Measurements from ENCODE around the gene BTRC. TPM values are rescaled to one million over a fixed set of nuclear protein-coding genes. Genes with fewer than 3 reads are reported as not detected.

BTRC gene
- total RNA-seq, 2 donors from 2014 or later, result 8.8 to 9.9 TPM

DNA sequence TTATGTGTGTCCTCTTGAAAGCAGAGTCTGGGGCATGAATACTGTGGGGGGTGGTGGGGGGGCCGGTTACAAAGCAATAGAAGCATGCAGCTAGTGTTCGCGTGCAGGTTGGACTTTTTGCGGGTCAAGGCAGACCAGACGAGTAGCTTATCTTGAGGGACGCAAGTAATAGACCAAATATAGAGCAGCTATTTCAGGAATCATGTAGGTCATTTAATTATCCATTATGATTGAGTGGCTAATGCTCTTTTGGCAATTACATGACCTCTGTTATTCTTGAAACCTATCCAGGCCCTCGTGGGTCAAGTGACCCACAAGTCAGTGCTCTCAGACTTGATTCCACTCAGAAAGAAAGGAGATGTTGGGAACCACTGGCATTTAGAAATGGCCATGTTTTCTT lies 93.0 kb downstream of the BTRC start:
- WGBS, 2 donors, result 50 to 54% methylated on average over 7 of the region's 7 CpGs
- ATAC-seq, result no peak

DNA sequence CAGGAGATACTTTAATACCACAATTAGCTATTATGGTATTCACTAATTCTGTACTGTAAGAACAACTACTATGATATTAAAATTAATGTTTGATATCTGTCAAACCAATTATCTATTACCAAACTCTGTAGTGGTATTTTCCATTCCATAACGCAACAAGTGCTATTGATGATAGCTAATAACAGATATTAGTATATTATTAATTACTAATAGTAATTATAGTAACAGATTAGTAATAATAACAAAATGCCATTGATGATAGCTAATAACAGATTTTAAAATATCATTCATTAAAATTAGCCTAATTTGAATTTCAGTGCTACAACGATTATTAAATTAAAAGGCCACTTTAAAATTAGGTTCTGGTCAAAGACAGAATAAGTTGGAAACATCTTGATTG lies 93.5 kb downstream of the BTRC start:
- TF ChIP-seq, protein P1, sequence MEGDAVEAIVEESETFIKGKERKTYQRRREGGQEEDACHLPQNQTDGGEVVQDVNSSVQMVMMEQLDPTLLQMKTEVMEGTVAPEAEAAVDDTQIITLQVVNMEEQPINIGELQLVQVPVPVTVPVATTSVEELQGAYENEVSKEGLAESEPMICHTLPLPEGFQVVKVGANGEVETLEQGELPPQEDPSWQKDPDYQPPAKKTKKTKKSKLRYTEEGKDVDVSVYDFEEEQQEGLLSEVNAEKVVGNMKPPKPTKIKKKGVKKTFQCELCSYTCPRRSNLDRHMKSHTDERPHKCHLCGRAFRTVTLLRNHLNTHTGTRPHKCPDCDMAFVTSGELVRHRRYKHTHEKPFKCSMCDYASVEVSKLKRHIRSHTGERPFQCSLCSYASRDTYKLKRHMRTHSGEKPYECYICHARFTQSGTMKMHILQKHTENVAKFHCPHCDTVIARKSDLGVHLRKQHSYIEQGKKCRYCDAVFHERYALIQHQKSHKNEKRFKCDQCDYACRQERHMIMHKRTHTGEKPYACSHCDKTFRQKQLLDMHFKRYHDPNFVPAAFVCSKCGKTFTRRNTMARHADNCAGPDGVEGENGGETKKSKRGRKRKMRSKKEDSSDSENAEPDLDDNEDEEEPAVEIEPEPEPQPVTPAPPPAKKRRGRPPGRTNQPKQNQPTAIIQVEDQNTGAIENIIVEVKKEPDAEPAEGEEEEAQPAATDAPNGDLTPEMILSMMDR (IDR thresholded peaks at IDR 0.05), result no peak
- no peak for TF ChIP-seq POLR2A (IDR thresholded peaks at IDR 0.05)
- H3K27me3 ChIP-seq, result no peaks in the 10 kb centered on the region
- H3K9me3 ChIP-seq, result no peaks in the 10 kb centered on the region
- intact Hi-C loops (cut with DNase I), result no loop called here
- no peak for ATAC-seq
- no peak for DNase-seq
- H3K36me3 ChIP-seq (replicated peaks in 1 of 2; ENCODE audit: insufficient read depth in 1 of 2, low read depth in 2 of 2), result no peaks in the 10 kb centered on the region
- H3K4me3 ChIP-seq, result no peak overlapping the region
- H3K27ac ChIP-seq, result no peak overlapping the region
- 89 to 91% methylated on average over 2 of the region's 2 CpGs for WGBS, 2 donors
- no peaks in the 10 kb centered on the region for H3K4me1 ChIP-seq

More for the DNA sequence above, 93.0 kb downstream of the BTRC start:
- no peak overlapping the region for H3K27ac ChIP-seq
- H3K4me1 ChIP-seq, result no peaks in the 10 kb centered on the region
- no peak for DNase-seq
- TF ChIP-seq POLR2A (IDR thresholded peaks at IDR 0.05), result no peak
- no peaks in the 10 kb centered on the region for H3K27me3 ChIP-seq
- no peak overlapping the region for H3K4me3 ChIP-seq
- H3K9me3 ChIP-seq, result no peaks in the 10 kb centered on the region
- H3K36me3 ChIP-seq (replicated peaks in 1 of 2; ENCODE audit: insufficient read depth in 1 of 2, low read depth in 2 of 2), result no peaks in the 10 kb centered on the region
- intact Hi-C loops (cut with DNase I), result no loop called here

DNA sequence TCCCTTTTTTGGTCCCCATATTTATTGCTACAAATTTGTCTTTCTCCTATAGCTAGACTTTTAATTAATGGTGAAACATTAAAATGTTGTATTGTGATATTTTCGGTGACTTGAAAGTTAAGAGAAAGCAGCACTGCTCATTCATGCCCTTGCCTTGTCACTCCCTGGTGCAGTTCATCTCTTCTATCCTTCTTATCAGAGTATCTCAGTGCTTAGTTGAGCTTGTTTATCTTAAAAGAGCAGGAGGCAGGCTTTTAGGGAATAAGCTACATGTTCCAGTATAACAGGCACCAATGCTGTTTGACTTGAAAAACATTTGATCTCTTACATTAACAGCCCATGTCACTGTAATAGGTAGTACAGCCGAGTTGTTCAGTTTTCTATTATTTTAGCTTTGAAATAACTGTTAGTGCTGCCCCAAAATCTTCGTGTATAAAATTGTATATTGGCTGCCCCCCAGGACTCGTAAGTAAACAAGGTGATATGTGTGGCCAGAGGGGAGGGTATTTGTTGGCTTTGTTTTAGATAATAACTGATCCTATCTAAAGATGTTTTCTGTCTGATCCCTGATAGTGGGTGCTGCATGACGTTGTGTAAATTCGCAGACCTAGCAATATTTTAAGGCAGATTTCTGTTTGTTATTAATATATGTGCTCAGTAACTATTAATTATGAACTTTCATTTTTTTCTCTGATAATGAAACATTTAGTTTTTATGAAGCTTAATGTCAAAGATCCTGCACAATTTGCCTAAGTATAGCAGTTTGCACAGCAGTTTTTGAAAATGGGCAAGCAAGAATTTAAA lies 96.5 kb downstream of the BTRC start:
- no peaks in the 10 kb centered on the region for H3K9me3 ChIP-seq
- H3K4me1 ChIP-seq, result no peaks in the 10 kb centered on the region
- ATAC-seq (no peak), DNase-seq (no peak)
- no peak overlapping the region for H3K4me3 ChIP-seq
- H3K36me3 ChIP-seq (replicated peaks in 1 of 2; ENCODE audit: insufficient read depth in 1 of 2, low read depth in 2 of 2), result no peaks in the 10 kb centered on the region
- no peaks in the 10 kb centered on the region for H3K27me3 ChIP-seq
- intact Hi-C loops (cut with DNase I), result no loop called here
- TF ChIP-seq POLR2A (IDR thresholded peaks at IDR 0.05), result no peak
- TF ChIP-seq, protein P1 (IDR thresholded peaks at IDR 0.05), result no peak
- WGBS, 2 donors, result 59 to 62% methylated on average over 6 of the region's 6 CpGs
- no peak overlapping the region for H3K27ac ChIP-seq

DNA sequence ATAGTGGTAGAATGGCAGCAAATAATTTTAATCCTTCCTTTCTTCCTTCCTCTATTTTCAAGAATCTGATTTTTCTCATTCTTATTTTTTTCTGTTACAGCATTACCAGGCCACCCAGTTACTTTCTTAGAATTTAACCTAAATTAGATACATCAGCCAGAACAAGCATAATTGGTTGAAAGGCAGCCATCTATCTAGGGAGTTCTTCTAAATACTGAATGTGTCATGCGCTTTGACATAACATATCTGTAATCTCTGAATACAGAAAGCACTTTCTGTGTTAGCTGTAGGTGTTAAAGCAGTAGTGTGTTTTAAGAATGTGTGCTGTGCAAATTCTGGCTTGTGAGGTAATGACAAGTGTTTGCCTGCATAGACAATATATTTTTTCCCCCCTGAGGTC lies 97.3 kb downstream of the BTRC start:
- DNase-seq (no peak), ATAC-seq (no peak)
- no peak overlapping the region for H3K4me3 ChIP-seq
- TF ChIP-seq POLR2A (IDR thresholded peaks at IDR 0.05), result no peak
- TF ChIP-seq, protein P1 (IDR thresholded peaks at IDR 0.05), result no peak
- intact Hi-C loops (cut with DNase I), result no loop called here
- H3K9me3 ChIP-seq, result no peaks in the 10 kb centered on the region
- H3K36me3 ChIP-seq (replicated peaks in 1 of 2; ENCODE audit: insufficient read depth in 1 of 2, low read depth in 2 of 2), result no peaks in the 10 kb centered on the region
- no peak overlapping the region for H3K27ac ChIP-seq
- no peaks in the 10 kb centered on the region for H3K4me1 ChIP-seq
- WGBS, 2 donors, result 94 to 95% methylated on average over 1 of the region's 1 CpG
- H3K27me3 ChIP-seq, result no peaks in the 10 kb centered on the region

DNA sequence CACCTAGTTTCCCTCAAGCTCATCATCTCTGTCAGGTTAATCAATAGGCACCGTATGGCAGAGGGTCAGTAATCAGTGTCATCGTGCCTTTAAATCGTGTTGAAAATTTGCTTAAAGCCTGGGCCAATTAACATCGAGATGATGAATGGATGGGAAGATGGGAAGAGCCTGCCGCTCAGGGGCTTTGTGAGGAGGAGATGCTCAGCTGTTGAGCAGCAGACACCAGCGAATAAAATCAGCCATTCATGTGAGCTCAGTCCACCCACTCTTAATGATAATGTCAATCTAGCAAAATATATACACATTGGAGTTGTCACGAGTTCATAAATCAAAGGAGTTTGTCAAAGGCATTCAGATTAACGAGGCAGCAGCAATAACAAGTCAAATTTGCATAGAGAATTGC lies 97.7 kb downstream of the BTRC start:
- intact Hi-C loops (cut with DNase I), result no loop called here
- H3K27me3 ChIP-seq, result no peaks in the 10 kb centered on the region
- WGBS, 2 donors, result 79 to 80% methylated on average over 8 of the region's 8 CpGs
- H3K4me1 ChIP-seq, result no peaks in the 10 kb centered on the region
- no peaks in the 10 kb centered on the region for H3K9me3 ChIP-seq
- no peak for TF ChIP-seq POLR2A (IDR thresholded peaks at IDR 0.05)
- TF ChIP-seq, protein P1 (IDR thresholded peaks at IDR 0.05), result no peak
- H3K4me3 ChIP-seq, result no peak overlapping the region
- no peaks in the 10 kb centered on the region for H3K36me3 ChIP-seq (replicated peaks in 1 of 2; ENCODE audit: insufficient read depth in 1 of 2, low read depth in 2 of 2)
- no peak overlapping the region for H3K27ac ChIP-seq
- ATAC-seq (no peak), DNase-seq (no peak)

Measured in body of pancreas (tissue), 4 donors.